ENCODE data around the gene FIGN. TPM values are rescaled to one million over a fixed set of nuclear protein-coding genes. Genes with fewer than 3 reads are reported as not detected.

The FIGN gene
- total and polyA plus RNA-seq, 2 of the 13 experiments (the other 11 are each of a cell fraction or from before 2014, with no cell fraction given): 6.6 to 6.7 TPM

DNA sequence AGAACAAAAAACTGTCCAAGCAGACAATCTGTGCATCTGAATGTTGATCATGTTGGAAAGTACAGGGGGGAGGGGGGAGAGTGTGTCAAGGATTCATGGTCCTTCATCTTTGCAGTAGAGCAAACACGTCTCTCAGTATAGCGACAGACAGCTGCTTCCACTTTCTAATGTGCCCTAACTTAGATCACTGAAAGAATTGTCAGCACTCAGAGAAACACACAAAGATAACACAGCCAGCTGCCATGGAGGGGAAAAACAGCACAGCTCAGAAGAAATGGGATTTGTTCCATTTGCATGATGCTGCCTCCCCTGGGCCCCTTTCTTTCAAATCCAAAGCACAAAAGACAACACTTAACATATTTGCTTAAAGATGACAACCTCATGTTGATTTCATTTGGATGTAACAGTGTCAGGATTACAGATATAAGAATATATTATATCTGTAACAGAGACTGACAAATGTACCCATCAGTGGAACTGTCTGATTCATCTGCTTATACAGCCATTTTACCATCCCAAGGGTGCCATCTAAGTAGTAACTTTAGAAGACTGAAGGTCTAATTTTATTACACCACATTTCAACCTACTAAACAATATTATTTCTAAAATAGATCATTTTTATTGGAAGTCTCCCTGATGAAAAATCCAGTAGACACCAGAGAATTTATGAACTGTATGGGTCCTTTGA lies 17.7 kb downstream of the FIGN start:
- Histone ChIP-seq H3K79me2 (ENCODE audit: insufficient read depth, low read length) (peaks cover 39% of the 10 kb centered on the region), H3K27ac (ENCODE audit: extremely low read length, insufficient read depth, low read length) (no peak overlapping the region), H2AFZ (ENCODE audit: low read length) (no peak overlapping the region), H4K20me1 (ENCODE audit: insufficient read depth, low read length) (no peaks in the 10 kb centered on the region), H3K27me3 (ENCODE audit: control insufficient read depth in 1 of 2, insufficient read depth in 2 of 2, low read length in 2 of 2) (no peaks in the 10 kb centered on the region), H3K36me3 (replicated peaks in 1 of 2; ENCODE audit: control insufficient read depth in 1 of 2, insufficient read depth in 2 of 2, low read length in 2 of 2) (no peaks in the 10 kb centered on the region; a peak in 1 of 5 replicates), H3K9me3 (ENCODE audit: low read length) (no peaks in the 10 kb centered on the region), H3K4me2 (ENCODE audit: low read depth, low read length) (0 out of 2 replicates have a peak overlapping the region, but pooled peaks have one; percentile 6), H3K4me1 (ENCODE audit: insufficient read depth, low read length) (peaks cover 18% of the 10 kb centered on the region), H3K4me3 (replicated peaks in 1 of 3; ENCODE audit: insufficient read depth in 1 of 3, low read depth in 2 of 3, low read length in 3 of 3) (no peak overlapping the region), H3K9ac (ENCODE audit: insufficient read depth, low read depth, low read length) (no peak overlapping the region)
- intact Hi-C loops (cut with micrococcal nuclease; ENCODE audit: unreplicated experiment): loop anchor here (5.0 kb wide), 1 partner anchor 51 kb away; no protein-coding TSS in a partner anchor
- peak; percentile 16 for DNase-seq (ENCODE audit: low spot score)
- FAIRE-seq: no peak
- TF ChIP-seq MBD4 (IDR thresholded peaks at IDR 0.05; ENCODE audit: borderline replicate concordance, low read length) (no peak), SETDB1 (CRISPR knock-in tag; IDR thresholded peaks at IDR 0.05; ENCODE audit: borderline replicate concordance) (0 out of 2 replicates have a peak, but pooled peaks have one; percentile 32), GFI1 (CRISPR knock-in tag; IDR thresholded peaks at IDR 0.05; ENCODE audit: borderline replicate concordance) (peak; percentile 42; the same call in 1 of the 2 replicates)
- WGBS (ENCODE audit: low lambda C conversion rate): 78% methylated on average over 2 of the region's 2 CpGs
- CTCF ChIA-PET (ENCODE audit: low intra/inter-chr PET ratio, low total read pairs): no interaction called here
- BruUV-seq (replicated peaks): no TSS peak
- in situ Hi-C loops (cut with HindIII; ENCODE audit: extremely low pct_ligation_motif_present, low pct_unique_long_range_greater_than_20kb): no loop called here
- peak; percentile 79 for ATAC-seq
- POLR2A ChIA-PET: no interaction called here

DNA sequence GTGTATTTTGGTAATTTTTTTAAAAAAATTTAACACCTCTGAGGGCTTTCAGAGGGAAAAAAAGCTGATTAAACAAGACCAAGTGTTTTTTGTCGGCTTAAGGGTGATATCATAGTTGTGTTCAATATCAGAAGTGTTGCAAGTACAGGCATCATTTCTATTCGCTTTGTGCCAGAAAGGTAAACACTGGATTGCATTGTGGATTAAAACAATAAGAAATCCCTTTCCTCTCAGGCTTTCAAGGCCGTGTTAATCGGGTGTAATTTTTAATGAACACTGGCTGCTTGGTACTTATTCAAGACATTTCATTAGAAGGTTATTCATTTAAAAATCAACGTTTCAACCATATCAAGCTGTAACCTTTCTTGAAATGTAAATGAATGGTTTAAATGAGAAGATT lies 18.3 kb downstream of the FIGN start:
- no TSS peak for BruUV-seq (replicated peaks)
- in situ Hi-C loops (cut with HindIII; ENCODE audit: extremely low pct_ligation_motif_present, low pct_unique_long_range_greater_than_20kb): no loop called here
- no peak overlapping the region for H2AFZ ChIP-seq (ENCODE audit: low read length)
- H3K4me1 ChIP-seq (ENCODE audit: insufficient read depth, low read length): peaks cover 18% of the 10 kb centered on the region
- no peak overlapping the region for H3K9ac ChIP-seq (ENCODE audit: insufficient read depth, low read depth, low read length)
- DNase-seq (ENCODE audit: low spot score): peak; percentile 35
- H4K20me1 ChIP-seq (ENCODE audit: insufficient read depth, low read length): no peaks in the 10 kb centered on the region
- CTCF ChIA-PET (ENCODE audit: low intra/inter-chr PET ratio, low total read pairs): no interaction called here
- H3K4me2 ChIP-seq (ENCODE audit: low read depth, low read length): no peak overlapping the region
- ATAC-seq: peak; percentile 66; the same call in 2 of the 3 replicates
- peak; percentile 34 for FAIRE-seq
- H3K27me3 ChIP-seq (ENCODE audit: control insufficient read depth in 1 of 2, insufficient read depth in 2 of 2, low read length in 2 of 2): no peaks in the 10 kb centered on the region
- H3K9me3 ChIP-seq (ENCODE audit: low read length): no peaks in the 10 kb centered on the region
- H3K27ac ChIP-seq (ENCODE audit: extremely low read length, insufficient read depth, low read length): no peak overlapping the region
- intact Hi-C loops (cut with micrococcal nuclease; ENCODE audit: unreplicated experiment): loop anchor here (5.0 kb wide), 1 partner anchor 50 kb away; no protein-coding TSS in a partner anchor
- no peaks in the 10 kb centered on the region; a peak in 1 of 5 replicates for H3K36me3 ChIP-seq (replicated peaks in 1 of 2; ENCODE audit: control insufficient read depth in 1 of 2, insufficient read depth in 2 of 2, low read length in 2 of 2)
- H3K79me2 ChIP-seq (ENCODE audit: insufficient read depth, low read length): peaks cover 39% of the 10 kb centered on the region
- no peak overlapping the region for H3K4me3 ChIP-seq (replicated peaks in 1 of 3; ENCODE audit: insufficient read depth in 1 of 3, low read depth in 2 of 3, low read length in 3 of 3)
- POLR2A ChIA-PET: no interaction called here
- 75% methylated on average over 5 of the region's 5 CpGs for WGBS (ENCODE audit: low lambda C conversion rate)
- TF ChIP-seq SOX6 (IDR thresholded peaks at IDR 0.05) (no peak), SOX6 (CRISPR knock-in tag; IDR thresholded peaks at IDR 0.05) (peak; percentile 50; the same call in 1 of the 2 replicates), KLF15 (CRISPR knock-in tag; IDR thresholded peaks at IDR 0.05; ENCODE audit: borderline replicate concordance) (no peak), ZBTB20 (CRISPR knock-in tag; IDR thresholded peaks at IDR 0.05; ENCODE audit: borderline replicate concordance, low read depth) (no peak), MXD4 (CRISPR knock-in tag; IDR thresholded peaks at IDR 0.05) (no peak), HES4 (CRISPR knock-in tag; IDR thresholded peaks at IDR 0.05; ENCODE audit: borderline replicate concordance) (no peak), GATAD2A (CRISPR knock-in tag; IDR thresholded peaks at IDR 0.05) (0 out of 2 replicates have a peak, but pooled peaks have one; percentile 30), ZKSCAN5 (CRISPR knock-in tag; IDR thresholded peaks at IDR 0.05) (no peak), FOXP1 (IDR thresholded peaks at IDR 0.05) (no peak), FOXP1 (CRISPR knock-in tag; IDR thresholded peaks at IDR 0.05) (0 out of 2 replicates have a peak, but pooled peaks have one; percentile 17), ZNF543 (CRISPR knock-in tag; IDR thresholded peaks at IDR 0.05) (no peak), FOXA3 (CRISPR knock-in tag; IDR thresholded peaks at IDR 0.05) (peak; percentile 49; the same call in 1 of the 2 replicates), ZNF589 (CRISPR knock-in tag; conservative IDR thresholded peaks at IDR 0.05) (no peak), FOXA1 (IDR thresholded peaks at IDR 0.05) (no peak), FOXA1 (CRISPR knock-in tag; IDR thresholded peaks at IDR 0.05) (peak; percentile 39; the same call in 1 of the 2 replicates), CEBPB (IDR thresholded peaks at IDR 0.05; ENCODE audit: borderline replicate concordance, low read depth, low read length) (peak; percentile 72; the same call in 1 of the 2 replicates)
- TF ChIP-seq, protein P1, sequence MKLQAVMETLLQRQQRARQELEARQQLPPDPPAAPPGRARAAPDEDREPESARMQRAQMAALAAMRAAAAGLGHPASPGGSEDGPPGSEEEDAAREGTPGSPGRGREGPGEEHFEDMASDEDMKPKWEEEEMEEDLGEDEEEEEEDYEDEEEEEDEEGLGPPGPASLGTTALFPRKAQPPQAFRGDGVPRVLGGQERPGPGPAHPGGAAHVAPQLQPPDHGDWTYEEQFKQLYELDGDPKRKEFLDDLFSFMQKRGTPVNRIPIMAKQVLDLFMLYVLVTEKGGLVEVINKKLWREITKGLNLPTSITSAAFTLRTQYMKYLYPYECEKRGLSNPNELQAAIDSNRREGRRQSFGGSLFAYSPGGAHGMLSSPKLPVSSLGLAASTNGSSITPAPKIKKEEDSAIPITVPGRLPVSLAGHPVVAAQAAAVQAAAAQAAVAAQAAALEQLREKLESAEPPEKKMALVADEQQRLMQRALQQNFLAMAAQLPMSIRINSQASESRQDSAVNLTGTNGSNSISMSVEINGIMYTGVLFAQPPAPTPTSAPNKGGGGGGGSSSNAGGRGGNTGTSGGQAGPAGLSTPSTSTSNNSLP (IDR thresholded peaks at IDR 0.05; ENCODE audit: low read depth, low read length): peak; percentile 77

Data from HepG2 (cell line).